ENCODE results near the gene GCNT1.
"Not testable (repeated sequence)": the region's sequence is repeated elsewhere in the genome, so short reads cannot be mapped to it uniquely, and the experiment has no call there.

- TF ChIP-seq CTCF, POLR2A (IDR thresholded peaks at IDR 0.05): not testable (repeated sequence)
These were observed 32.1 kb downstream of the GCNT1 start for GRCh38 chr9:76491056-76491455.

Data from lower leg skin (tissue), 3 donors.